ENCODE measurements around the gene HES5.

HES5 gene

GRCh38 chr1:2519029-2519685 is 10.9 kb downstream of the HES5 start:
- in situ Hi-C loops (cut with MboI; ENCODE audit: low sequenced_read_pairs): no loop called here

GRCh38 chr1:2518528-2518927 is 11.5 kb downstream of the HES5 start:
- in situ Hi-C loops (cut with MboI; ENCODE audit: low sequenced_read_pairs): no loop called here

GRCh38 chr1:2517966-2518365 is 12.1 kb downstream of the HES5 start:
- in situ Hi-C loops (cut with MboI; ENCODE audit: low sequenced_read_pairs): no loop called here

GRCh38 chr1:2516946-2517345 is 13.1 kb downstream of the HES5 start:
- in situ Hi-C loops (cut with MboI; ENCODE audit: low sequenced_read_pairs): no loop called here

GRCh38 chr1:2516124-2516523 is 13.9 kb downstream of the HES5 start:
- in situ Hi-C loops (cut with MboI; ENCODE audit: low sequenced_read_pairs): no loop called here

GRCh38 chr1:2515763-2516080 is 14.3 kb downstream of the HES5 start:
- in situ Hi-C loops (cut with MboI; ENCODE audit: low sequenced_read_pairs): no loop called here

- in situ Hi-C loops (cut with MboI; ENCODE audit: low sequenced_read_pairs): no loop called here
These were observed 14.9 kb downstream of the HES5 start for GRCh38 chr1:2514863-2515762.

GRCh38 chr1:2513939-2514652 is 16.0 kb downstream of the HES5 start:
- in situ Hi-C loops (cut with MboI; ENCODE audit: low sequenced_read_pairs): no loop called here

- in situ Hi-C loops (cut with MboI; ENCODE audit: low sequenced_read_pairs): no loop called here
These were observed 17.1 kb downstream of the HES5 start for GRCh38 chr1:2512862-2513421.

GRCh38 chr1:2510366-2511155 is 19.5 kb downstream of the HES5 start:
- in situ Hi-C loops (cut with MboI; ENCODE audit: low sequenced_read_pairs): no loop called here

GRCh38 chr1:2509589-2509988 is 20.5 kb downstream of the HES5 start:
- in situ Hi-C loops (cut with MboI; ENCODE audit: low sequenced_read_pairs): no loop called here

GRCh38 chr1:2508751-2509150 is 21.3 kb downstream of the HES5 start:
- in situ Hi-C loops (cut with MboI; ENCODE audit: low sequenced_read_pairs): no loop called here

- in situ Hi-C loops (cut with MboI; ENCODE audit: low sequenced_read_pairs): no loop called here
These were observed 21.9 kb downstream of the HES5 start for GRCh38 chr1:2508180-2508579.

- in situ Hi-C loops (cut with MboI; ENCODE audit: low sequenced_read_pairs): no loop called here
These were observed 22.3 kb downstream of the HES5 start for GRCh38 chr1:2507744-2508155.

GRCh38 chr1:2506901-2507565 is 23.0 kb downstream of the HES5 start:
- in situ Hi-C loops (cut with MboI; ENCODE audit: low sequenced_read_pairs): no loop called here

- in situ Hi-C loops (cut with MboI; ENCODE audit: low sequenced_read_pairs): no loop called here
These were observed 23.8 kb downstream of the HES5 start for GRCh38 chr1:2506007-2506860.

GRCh38 chr1:2505461-2505994 is 24.5 kb downstream of the HES5 start:
- in situ Hi-C loops (cut with MboI; ENCODE audit: low sequenced_read_pairs): no loop called here

GRCh38 chr1:2504949-2505272 is 25.2 kb downstream of the HES5 start:
- in situ Hi-C loops (cut with MboI; ENCODE audit: low sequenced_read_pairs): no loop called here

Measured in HL-60/S4 treated with phorbol 12-myristate 13-acetate at 8.2 ng/mL for 4 days and 3 days (cell line).